ENCODE measurements around the gene ZNF692. TPM values are rescaled to one million over a fixed set of nuclear protein-coding genes. Genes with fewer than 3 reads are reported as not detected.

ZNF692 gene
- total and polyA plus RNA-seq, 4 donors, result 26.1 to 58.5 (median 36.3) TPM

- Histone ChIP-seq H3K4me1 (ENCODE audit: control insufficient read depth in 5 of 5, insufficient read depth in 5 of 5, low read length in 5 of 5) (peaks cover 0 to 6% (median under 1%) of the 10 kb centered on the region in 5 donors), H3K9me3 (ENCODE audit: control insufficient read depth in 4 of 4, insufficient read depth in 3 of 4, low read length in 3 of 4) (peaks cover 0 to 2% (median 0%) of the 10 kb centered on the region in 4 donors), H3K27ac (ENCODE audit: low read depth in 1 of 2, low read length in 1 of 2) (no peak overlapping the region), H3K36me3 (ENCODE audit: control insufficient read depth in 4 of 4, insufficient read depth in 4 of 4, low read length in 4 of 4) (peaks cover 26 to 59% (median 33%) of the 10 kb centered on the region in 4 donors), H3K4me3 (no peak overlapping the region), H3K9ac (ENCODE audit: insufficient read depth in 1 of 2, low read length in 2 of 2) (no peak overlapping the region), H3K27me3 (ENCODE audit: control insufficient read depth in 3 of 3, insufficient read depth in 3 of 3, low read length in 2 of 3) (no peaks in the 10 kb centered on the region)
- DNase-seq (no peak), ATAC-seq (ENCODE audit: insufficient read depth, low FRiP score) (no peak)
- no peak for TF ChIP-seq CTCF (IDR thresholded peaks at IDR 0.05; ENCODE audit: control extremely low read depth, extremely low read depth)
- WGBS, 2 donors, result 95 to 96% methylated on average over 76 of the region's 76 CpGs
Observed at GRCh38 chr1:248847181-248847955, 11.5 kb downstream of the ZNF692 start.

- H3K4me1 ChIP-seq (ENCODE audit: control insufficient read depth in 5 of 5, insufficient read depth in 5 of 5, low read length in 5 of 5), result peaks cover 0 to 18% (median 4%) of the 10 kb centered on the region in 5 donors
- H3K9ac ChIP-seq (ENCODE audit: insufficient read depth in 1 of 2, low read length in 2 of 2), result no peak overlapping the region
- TF ChIP-seq CTCF (IDR thresholded peaks at IDR 0.05; ENCODE audit: control extremely low read depth, extremely low read depth), result no peak
- no peak overlapping the region for H3K4me3 ChIP-seq
- peaks cover 0 to 2% (median 0%) of the 10 kb centered on the region in 4 donors for H3K9me3 ChIP-seq (ENCODE audit: control insufficient read depth in 4 of 4, insufficient read depth in 3 of 4, low read length in 3 of 4)
- H3K36me3 ChIP-seq (ENCODE audit: control insufficient read depth in 4 of 4, insufficient read depth in 4 of 4, low read length in 4 of 4), result peaks cover 26 to 47% (median 30%) of the 10 kb centered on the region in 4 donors
- ATAC-seq (ENCODE audit: insufficient read depth, low FRiP score) (no peak), DNase-seq (no peak)
- WGBS, 2 donors, result 89% methylated on average over 8 of the region's 8 CpGs
- no peaks in the 10 kb centered on the region for H3K27me3 ChIP-seq (ENCODE audit: control insufficient read depth in 3 of 3, insufficient read depth in 3 of 3, low read length in 2 of 3)
- H3K27ac ChIP-seq (ENCODE audit: low read depth in 1 of 2, low read length in 1 of 2), result no peak overlapping the region
Observed at GRCh38 chr1:248844526-248844925, 14.4 kb downstream of the ZNF692 start.

- H3K27me3 ChIP-seq (ENCODE audit: control insufficient read depth in 3 of 3, insufficient read depth in 3 of 3, low read length in 2 of 3), result no peaks in the 10 kb centered on the region
- H3K27ac ChIP-seq (ENCODE audit: low read depth in 1 of 2, low read length in 1 of 2), result no peak overlapping the region
- no peak overlapping the region for H3K9ac ChIP-seq (ENCODE audit: insufficient read depth in 1 of 2, low read length in 2 of 2)
- no peak for DNase-seq
- H3K9me3 ChIP-seq (ENCODE audit: control insufficient read depth in 4 of 4, insufficient read depth in 3 of 4, low read length in 3 of 4), result peaks cover 0 to 2% (median 0%) of the 10 kb centered on the region in 4 donors
- no peak overlapping the region for H3K4me3 ChIP-seq
- TF ChIP-seq CTCF (IDR thresholded peaks at IDR 0.05; ENCODE audit: control extremely low read depth, extremely low read depth), result no peak
- WGBS, 2 donors, result 62 to 87% methylated on average over 3 of the region's 3 CpGs
- H3K36me3 ChIP-seq (ENCODE audit: control insufficient read depth in 4 of 4, insufficient read depth in 4 of 4, low read length in 4 of 4), result peaks cover 21 to 39% (median 26%) of the 10 kb centered on the region in 4 donors
- peaks cover 0 to 17% (median 4%) of the 10 kb centered on the region in 5 donors for H3K4me1 ChIP-seq (ENCODE audit: control insufficient read depth in 5 of 5, insufficient read depth in 5 of 5, low read length in 5 of 5)
- ATAC-seq (ENCODE audit: insufficient read depth, low FRiP score), result no peak
Observed at GRCh38 chr1:248843687-248844086, 15.2 kb downstream of the ZNF692 start.

Measured in lung (tissue), 12 donors.